HS-5 (cell line): ENCODE measurements around the gene PRCP.
A peak's percentile ranks its signal among the peaks of the same experiment; 100 is the strongest.
"Not testable (repeated sequence)": the region's sequence is repeated elsewhere in the genome, so short reads cannot be mapped to it uniquely, and the experiment has no call there.

ENCODE experiments used
- DNase-seq: peaks from one replicate; pipeline ENCODE4 v3.0.0-alpha.2; 2012; ENCODE audit warnings: low read depth

The PRCP gene

GRCh38 chr11:82869657-82870056, 30.6 kb downstream of the PRCP start:
- DNase-seq: no peak

GRCh38 chr11:82867495-82868082, 32.6 kb downstream of the PRCP start:
- no peak for DNase-seq

GRCh38 chr11:82865841-82866240, 34.4 kb downstream of the PRCP start:
- no peak for DNase-seq

- no peak for DNase-seq
These were observed 36.0 kb downstream of the PRCP start for GRCh38 chr11:82864268-82864667.

- no peak for DNase-seq
These were observed 37.0 kb downstream of the PRCP start for GRCh38 chr11:82863209-82863608.

- no peak for DNase-seq
These were observed 37.9 kb downstream of the PRCP start for GRCh38 chr11:82862379-82862778.

GRCh38 chr11:82859750-82860149, 40.5 kb downstream of the PRCP start:
- no peak for DNase-seq

- peak; percentile 87 for DNase-seq
These were observed 41.6 kb downstream of the PRCP start for GRCh38 chr11:82858556-82859091.

- DNase-seq: no peak
These were observed 42.1 kb downstream of the PRCP start for GRCh38 chr11:82858133-82858532.

- no peak for DNase-seq
These were observed 43.1 kb downstream of the PRCP start for GRCh38 chr11:82857145-82857544.

GRCh38 chr11:82855616-82856015, 44.6 kb downstream of the PRCP start:
- DNase-seq: no peak

GRCh38 chr11:82854916-82855315, 45.3 kb downstream of the PRCP start:
- DNase-seq: not testable (repeated sequence)

- no peak for DNase-seq
These were observed 46.0 kb downstream of the PRCP start for GRCh38 chr11:82854242-82854641.

GRCh38 chr11:82848829-82849228, 51.4 kb downstream of the PRCP start:
- DNase-seq: no peak

GRCh38 chr11:82845356-82846353, 54.6 kb downstream of the PRCP start:
- DNase-seq: no peak

GRCh38 chr11:82843057-82843795, 57.0 kb downstream of the PRCP start:
- DNase-seq: no peak

- no peak for DNase-seq
These were observed 58.2 kb downstream of the PRCP start for GRCh38 chr11:82842019-82842418.

- no peak for DNase-seq
These were observed 62.6 kb downstream of the PRCP start for GRCh38 chr11:82837650-82838049.

- DNase-seq: no peak
These were observed 67.2 kb downstream of the PRCP start for GRCh38 chr11:82832983-82833382.

- no peak for DNase-seq
These were observed 68.9 kb downstream of the PRCP start for GRCh38 chr11:82831364-82831763.

GRCh38 chr11:82830746-82831145, 69.5 kb downstream of the PRCP start:
- no peak for DNase-seq

- no peak for DNase-seq
These were observed 71.1 kb downstream of the PRCP start for GRCh38 chr11:82829101-82829500.
